GM12892 (cell line): ENCODE results near the gene LPAR3.

Experiments
- POLR2A ChIP-seq: IDR thresholded peaks from 2 replicates; pipeline ENCODE4 v1.6.1; 2011; ENCODE audit warnings: low read depth, low read length, control low read depth
- POLR2AphosphoS5 ChIP-seq: IDR thresholded peaks from 2 replicates; pipeline ENCODE4 v1.6.1; 2011; ENCODE audit warnings: low read depth, low read length, control low read depth

- TF ChIP-seq POLR2A: no peak
- no peak for TF ChIP-seq POLR2AphosphoS5
Measured at GRCh38 chr1:84883286-84883685, 9.7 kb downstream of the LPAR3 start.
